ENCODE data around the gene SLC25A43.

The SLC25A43 gene

DNA sequence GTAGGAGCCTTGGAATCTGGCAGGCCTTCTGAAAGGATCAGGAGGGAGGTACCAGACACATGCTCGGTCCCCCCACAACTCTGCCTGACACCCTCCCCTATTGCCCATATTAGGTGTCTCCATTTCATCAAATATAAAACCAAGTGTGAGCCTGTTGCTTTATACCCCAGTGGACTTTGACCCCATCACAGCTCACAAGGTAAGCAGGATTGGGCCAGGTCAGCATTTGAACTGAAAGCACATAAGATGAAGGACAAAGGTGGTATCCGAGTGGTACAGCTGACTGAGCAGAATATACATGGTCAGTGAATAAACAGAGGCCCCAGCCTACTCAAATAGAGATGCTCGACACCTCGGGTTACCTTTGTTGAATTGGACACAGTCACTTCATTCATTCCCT is 20.0 kb downstream of the SLC25A43 start:
- no peak for DNase-seq (ENCODE audit: extremely low spot score)
- ChIA-PET POLR2A (no interaction called here), CTCF (interaction anchor here (1.0 kb wide), 1 partner anchor 19 kb away, joined by 3 read pairs; no protein-coding TSS in a partner anchor)
- TF ChIP-seq CTCF (IDR thresholded peaks at IDR 0.05; ENCODE audit: control extremely low read depth, extremely low read depth, low read depth, missing control alignments), result no peak

DNA sequence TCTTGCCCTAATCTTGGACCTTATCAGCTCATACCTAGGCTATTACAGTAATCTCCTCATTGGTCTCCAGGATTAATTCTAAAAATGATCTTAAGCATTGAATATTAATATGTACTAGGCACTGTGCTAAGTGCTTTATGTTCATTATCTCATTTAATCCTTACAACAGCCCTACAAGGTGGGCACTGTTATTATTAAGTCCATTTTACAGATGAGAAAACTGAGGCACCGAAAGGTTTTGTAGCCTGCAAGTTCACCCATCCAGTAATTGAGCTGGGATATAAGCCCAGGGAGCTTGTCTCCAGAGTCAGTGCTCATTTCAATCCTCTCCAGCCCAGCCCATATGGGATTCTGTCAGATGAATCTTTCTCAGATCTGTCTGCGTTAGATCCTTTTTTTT is 20.8 kb downstream of the SLC25A43 start:
- DNase-seq (ENCODE audit: extremely low spot score), result no peak
- ChIA-PET POLR2A (no interaction called here), CTCF (interaction anchor here (0.9 to 1.0 kb wide), 2 partner anchors 11 to 19 kb away, joined by 3 read pairs; no protein-coding TSS in a partner anchor)
- TF ChIP-seq CTCF (IDR thresholded peaks at IDR 0.05; ENCODE audit: control extremely low read depth, extremely low read depth, low read depth, missing control alignments), result no peak

DNA sequence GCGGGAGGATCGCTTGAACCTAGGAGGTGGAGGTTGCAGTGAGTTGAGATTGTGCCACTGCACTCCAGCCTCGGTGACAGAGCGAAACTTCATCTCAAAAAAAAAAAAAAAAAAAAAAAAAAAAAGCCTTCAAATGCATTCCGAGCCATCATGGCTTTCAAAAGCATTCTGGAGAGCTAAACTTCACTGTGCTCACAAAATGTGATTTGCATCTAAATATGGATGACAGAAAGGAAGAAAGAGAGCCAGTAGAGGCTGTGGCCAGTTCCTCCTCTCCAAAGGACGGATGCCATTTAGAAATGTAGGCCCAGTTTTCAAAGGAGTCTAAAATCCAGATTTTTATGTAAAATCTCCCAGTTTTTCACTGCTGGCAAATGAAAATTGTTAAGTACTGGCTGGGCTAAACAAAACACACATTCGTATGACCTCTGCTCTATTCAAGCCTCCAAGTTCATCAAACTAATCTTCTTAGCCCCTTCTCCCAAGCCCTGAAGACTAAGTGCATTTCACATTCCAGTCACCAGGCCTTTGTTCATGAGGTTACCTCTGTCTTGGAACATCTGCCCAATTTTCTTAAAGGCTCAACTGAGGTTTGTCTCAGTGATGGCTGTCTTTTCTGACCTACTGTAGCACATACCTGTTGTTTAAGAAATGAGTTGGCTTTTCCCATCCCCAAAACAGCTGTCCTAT is 22.0 kb downstream of the SLC25A43 start:
- DNase-seq (ENCODE audit: extremely low spot score), result no peak
- ChIA-PET CTCF (no interaction called here), POLR2A (no interaction called here)
- no peak for TF ChIP-seq CTCF (IDR thresholded peaks at IDR 0.05; ENCODE audit: control extremely low read depth, extremely low read depth, low read depth, missing control alignments)

DNA sequence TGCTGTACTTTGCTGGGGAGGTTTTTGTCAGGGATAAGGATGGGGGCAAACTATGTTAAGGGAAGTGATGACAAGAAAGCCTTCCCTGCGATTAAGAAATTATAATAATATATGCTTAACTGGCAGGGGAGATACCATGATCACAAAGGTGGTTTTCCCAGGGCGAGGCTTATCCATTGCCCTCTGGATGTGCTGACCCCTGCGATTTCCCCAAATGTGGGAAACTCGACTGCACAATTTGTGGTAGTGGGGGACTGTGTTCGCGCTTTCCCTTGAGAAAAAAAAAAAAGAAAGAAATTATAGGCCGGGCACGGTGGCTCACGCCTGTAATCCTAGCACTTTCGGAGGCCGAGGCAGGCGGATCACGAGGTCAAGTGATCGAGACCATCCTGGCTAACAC is 24.5 kb downstream of the SLC25A43 start:
- DNase-seq (ENCODE audit: extremely low spot score), result no peak
- CTCF ChIA-PET, result no interaction called here
- TF ChIP-seq CTCF (IDR thresholded peaks at IDR 0.05; ENCODE audit: control extremely low read depth, extremely low read depth, low read depth, missing control alignments), result no peak
- POLR2A ChIA-PET, result no interaction called here

GRCh38 chrX:119424999-119425398 is 25.9 kb downstream of the SLC25A43 start:
- CTCF ChIA-PET, result no interaction called here
- POLR2A ChIA-PET, result no interaction called here
- no peak for DNase-seq (ENCODE audit: extremely low spot score)
- TF ChIP-seq CTCF (IDR thresholded peaks at IDR 0.05; ENCODE audit: control extremely low read depth, extremely low read depth, low read depth, missing control alignments), result no peak

GRCh38 chrX:119427024-119427794 is 28.1 kb downstream of the SLC25A43 start:
- POLR2A ChIA-PET, result no interaction called here
- CTCF ChIA-PET, result no interaction called here
- TF ChIP-seq CTCF (IDR thresholded peaks at IDR 0.05; ENCODE audit: control extremely low read depth, extremely low read depth, low read depth, missing control alignments), result no peak
- DNase-seq (ENCODE audit: extremely low spot score), result peak; percentile 41
